Upper lobe of left lung (tissue), 6 donors: ENCODE measurements around the gene SPG7. TPM values are rescaled to one million over a fixed set of nuclear protein-coding genes. Genes with fewer than 3 reads are reported as not detected.

Experiments
- ATAC-seq, 2 donors: fragments of 200-7000 bp; cut with Tn5 transposase; one replicate each; pipeline ENCODE4 v1.9.1; 2022; ENCODE audit warnings: mild to moderate bottlenecking in 2 of 2, moderate library complexity in 2 of 2; ENCODE audit not compliant: low FRiP score in 2 of 2
- DNase-seq, 2 donors: peaks; one replicate each; pipeline ENCODE4 v3.0.0-alpha.2; 2019 to 2020
- H3K27ac ChIP-seq, 4 donors: fragments of 200-600 bp; sonication (generic); one replicate each; pipeline ENCODE4 v1.5.1; 2016 to 2019
- H3K27me3 ChIP-seq, 4 donors: fragments of 200-600 bp; sonication (generic); one replicate each; pipeline ENCODE4 v1.5.1; 2017 to 2019
- H3K36me3 ChIP-seq, 4 donors: fragments of 200-600 bp; sonication (generic); one replicate each; pipeline ENCODE4 v1.5.1; 2016 to 2019
- H3K4me1 ChIP-seq, 4 donors: fragments of 200-600 bp; sonication (generic); one replicate each; pipeline ENCODE4 v1.5.1; 2018 to 2019
- H3K4me3 ChIP-seq, 4 donors: fragments of 200-600 bp; sonication (generic); one replicate each; pipeline ENCODE4 v1.5.1; 2017 to 2019; ENCODE audit warnings: mild to moderate bottlenecking in 2 of 4, moderate library complexity in 1 of 4
- H3K9me3 ChIP-seq, 4 donors: fragments of 200-600 bp; sonication (generic); one replicate each; pipeline ENCODE4 v1.5.1; 2018 to 2019
- CTCF ChIP-seq, 6 experiments: fragments of 450-650 bp in 4 of 6; fragments of 200-600 bp in 2 of 6; sonication (generic) in 2 of 6; IDR thresholded peaks; one replicate each; pipeline ENCODE4 v1.5.1; 2016 to 2019; ENCODE audit warnings: antibody characterized with exemption in 6 of 6
- EP300 ChIP-seq, 4 donors: sonication (generic); formaldehyde crosslinking; IDR thresholded peaks; one replicate each; pipeline ENCODE4 v1.5.1; 2017; ENCODE audit warnings: antibody characterized with exemption in 4 of 4, control low read depth in 2 of 4
- POLR2A ChIP-seq, 4 donors: fragments of 450-650 bp; IDR thresholded peaks; one replicate each; pipeline ENCODE4 v1.5.1; 2016 to 2017; ENCODE audit warnings: antibody characterized with exemption in 4 of 4, mild to moderate bottlenecking in 2 of 4
- POLR2AphosphoS5 ChIP-seq, 2 donors: sonication (generic); formaldehyde crosslinking; IDR thresholded peaks; one replicate each; pipeline ENCODE4 v1.5.1; 2017; ENCODE audit warnings: antibody characterized with exemption in 2 of 2
- WGBS, 2 donors: methylation state at CpG; one replicate each; pipeline ENCODE4 v1.1.5; 2017 to 2018; 5-methylcytosine and 5-hydroxymethylcytosine counted together
- total RNA-seq, 6 donors: library from RNA; depleted of rRNA in 4 of 6; stranded (reverse); fragments of >200 nt in 4 of 6; gene quantifications; one replicate each; pipeline versions ENCODE4 v1.1.0 to v1.2.1, GENCODE V29; 2016 to 2021
- donor health status: DM: no; HTN: no; CAD: no; lungs with moderate emphysema.
- donor health status: DM: no; HTN: yes; CAD: no; lungs with severe emphysema.

SPG7 gene
- total RNA-seq, 6 donors from 2014 or later: 72.6 to 419 (median 111) TPM

GRCh38 chr16:89484923-89485679 is 23.1 kb upstream of the SPG7 start:
- H3K36me3 ChIP-seq: no peaks in the 10 kb centered on the region
- DNase-seq (no peak), ATAC-seq (no peak)
- H3K4me1 ChIP-seq: peaks cover 61 to 82% (median 74%) of the 10 kb centered on the region in 4 donors
- no peaks in the 10 kb centered on the region for H3K27me3 ChIP-seq
- 61 to 66% methylated on average over 11 of the region's 11 CpGs for WGBS, 2 donors
- H3K4me3 ChIP-seq: no peak overlapping the region
- TF ChIP-seq EP300 (IDR thresholded peaks at IDR 0.05): no peak
- no peak for TF ChIP-seq CTCF (IDR thresholded peaks at IDR 0.05)
- TF ChIP-seq POLR2AphosphoS5 (IDR thresholded peaks at IDR 0.05): no peak
- H3K27ac ChIP-seq: peak overlapping the region in 1 of 4 donors; percentile 35
- H3K9me3 ChIP-seq: no peaks in the 10 kb centered on the region

DNA sequence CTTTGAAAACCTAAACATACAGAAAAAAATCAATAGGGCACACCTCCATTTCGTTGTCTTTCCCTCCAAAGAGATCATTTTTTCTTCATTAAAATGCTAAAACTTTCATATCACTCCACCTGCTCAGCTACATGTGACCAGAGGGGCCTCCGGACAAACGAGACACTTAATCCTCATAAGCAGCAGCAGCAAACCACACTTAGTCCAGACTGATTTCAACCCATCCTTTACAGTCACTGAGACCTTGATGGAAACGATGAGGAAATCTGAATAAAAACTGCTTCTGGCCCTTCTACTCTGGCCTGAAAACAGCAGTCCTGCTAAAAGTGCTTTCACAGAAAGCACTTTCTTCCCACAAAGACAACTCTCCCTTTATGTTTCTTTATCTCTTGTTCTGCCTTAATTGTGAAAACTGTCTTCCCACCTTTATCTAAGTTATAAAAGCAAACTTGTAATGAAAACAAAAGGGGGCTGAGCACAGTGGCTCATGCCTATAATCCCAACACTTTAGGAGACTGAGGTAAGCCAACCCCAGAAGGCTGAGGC is 22.4 kb upstream of the SPG7 start:
- TF ChIP-seq EP300 (IDR thresholded peaks at IDR 0.05) (no peak), POLR2AphosphoS5 (IDR thresholded peaks at IDR 0.05) (no peak), POLR2A (IDR thresholded peaks at IDR 0.05) (no peak)
- peak overlapping the region in 2 of 4 donors; percentile 11 to 35 for H3K27ac ChIP-seq
- 43 to 50% methylated on average over 4 of the region's 4 CpGs for WGBS, 2 donors

GRCh38 chr16:89489040-89489897 is 18.9 kb upstream of the SPG7 start:
- WGBS, 2 donors: 0 to 1% methylated on average over 11 to 28 of the region's 71 CpGs
- peaks cover 0 to 3% (median 1%) of the 10 kb centered on the region in 4 donors for H3K36me3 ChIP-seq
- TF ChIP-seq CTCF (IDR thresholded peaks at IDR 0.05): peak; percentile 27 to 80 (median 56)
- peak; percentile 86 to 87 for TF ChIP-seq POLR2AphosphoS5 (IDR thresholded peaks at IDR 0.05)
- TF ChIP-seq EP300 (IDR thresholded peaks at IDR 0.05): peak in 2 of 4 donors; percentile 27 to 75
- TF ChIP-seq POLR2A (IDR thresholded peaks at IDR 0.05): peak in 2 of 4 donors; percentile 20 to 62
- no peaks in the 10 kb centered on the region for H3K9me3 ChIP-seq
- no peaks in the 10 kb centered on the region for H3K27me3 ChIP-seq
- peaks cover 54 to 74% (median 56%) of the 10 kb centered on the region in 4 donors for H3K4me1 ChIP-seq
- peak overlapping the region; percentile 95 to 100 (median 99) for H3K27ac ChIP-seq
- peak; percentile 71 to 87 for ATAC-seq
- peak; percentile 93 to 95 for DNase-seq
- peak overlapping the region; percentile 66 to 99 (median 82) for H3K4me3 ChIP-seq

More for the DNA sequence above, 22.4 kb upstream of the SPG7 start:
- Histone ChIP-seq H3K9me3 (no peaks in the 10 kb centered on the region), H3K36me3 (no peaks in the 10 kb centered on the region), H3K4me3 (no peak overlapping the region), H3K27me3 (no peaks in the 10 kb centered on the region), H3K4me1 (peaks cover 61 to 82% (median 72%) of the 10 kb centered on the region in 4 donors)
- ATAC-seq (no peak), DNase-seq (no peak)

- no peaks in the 10 kb centered on the region for H3K27me3 ChIP-seq
- H3K4me3 ChIP-seq: peak overlapping the region; percentile 66 to 99 (median 82)
- no CpG with 5 or more reads among the region's 81 CpGs for WGBS, 2 donors
- H3K4me1 ChIP-seq: peaks cover 47 to 67% (median 49%) of the 10 kb centered on the region in 4 donors
- no peak for DNase-seq
- no peaks in the 10 kb centered on the region for H3K9me3 ChIP-seq
- ATAC-seq: no peak
- no peak for TF ChIP-seq POLR2AphosphoS5 (IDR thresholded peaks at IDR 0.05)
- no peak for TF ChIP-seq CTCF (IDR thresholded peaks at IDR 0.05)
- TF ChIP-seq EP300 (IDR thresholded peaks at IDR 0.05): no peak
- no peak for TF ChIP-seq POLR2A (IDR thresholded peaks at IDR 0.05)
- H3K36me3 ChIP-seq: peaks cover 0 to 3% (median 1%) of the 10 kb centered on the region in 4 donors
- peak overlapping the region; percentile 95 to 100 (median 99) for H3K27ac ChIP-seq
Observed at GRCh38 chr16:89489898-89490438, 18.2 kb upstream of the SPG7 start.
